ENCODE measurements around the gene SZT2.

DNA sequence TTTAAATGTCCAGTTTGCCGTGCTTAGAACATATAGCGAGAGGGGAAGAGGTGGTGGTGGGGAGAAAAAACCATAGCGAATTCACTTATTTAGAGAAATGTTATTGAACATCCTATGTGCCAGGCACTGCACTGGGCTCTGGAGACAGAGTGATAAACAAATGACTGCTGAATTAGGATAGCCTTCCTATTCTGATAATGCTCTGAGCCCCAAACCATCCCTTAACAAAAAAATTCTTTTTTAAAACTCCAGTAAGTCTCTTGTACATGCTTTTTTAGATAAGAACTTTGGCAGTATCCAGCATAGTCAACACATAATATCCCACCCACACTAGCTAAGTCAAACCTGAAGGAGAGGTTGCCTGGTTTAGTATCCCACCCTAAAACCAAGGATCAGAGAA lies 8.5 kb downstream of the SZT2 start:
- TF ChIP-seq, protein P1, sequence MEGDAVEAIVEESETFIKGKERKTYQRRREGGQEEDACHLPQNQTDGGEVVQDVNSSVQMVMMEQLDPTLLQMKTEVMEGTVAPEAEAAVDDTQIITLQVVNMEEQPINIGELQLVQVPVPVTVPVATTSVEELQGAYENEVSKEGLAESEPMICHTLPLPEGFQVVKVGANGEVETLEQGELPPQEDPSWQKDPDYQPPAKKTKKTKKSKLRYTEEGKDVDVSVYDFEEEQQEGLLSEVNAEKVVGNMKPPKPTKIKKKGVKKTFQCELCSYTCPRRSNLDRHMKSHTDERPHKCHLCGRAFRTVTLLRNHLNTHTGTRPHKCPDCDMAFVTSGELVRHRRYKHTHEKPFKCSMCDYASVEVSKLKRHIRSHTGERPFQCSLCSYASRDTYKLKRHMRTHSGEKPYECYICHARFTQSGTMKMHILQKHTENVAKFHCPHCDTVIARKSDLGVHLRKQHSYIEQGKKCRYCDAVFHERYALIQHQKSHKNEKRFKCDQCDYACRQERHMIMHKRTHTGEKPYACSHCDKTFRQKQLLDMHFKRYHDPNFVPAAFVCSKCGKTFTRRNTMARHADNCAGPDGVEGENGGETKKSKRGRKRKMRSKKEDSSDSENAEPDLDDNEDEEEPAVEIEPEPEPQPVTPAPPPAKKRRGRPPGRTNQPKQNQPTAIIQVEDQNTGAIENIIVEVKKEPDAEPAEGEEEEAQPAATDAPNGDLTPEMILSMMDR (IDR thresholded peaks at IDR 0.05; ENCODE audit: poor library complexity): no peak
- TF ChIP-seq EZH2 (IDR thresholded peaks at IDR 0.05; ENCODE audit: borderline replicate concordance): no peak
